ENCODE data around the gene WDR75.

- TF ChIP-seq CTCF (IDR thresholded peaks at IDR 0.05) (no peak), POLR2A (IDR thresholded peaks at IDR 0.05) (no peak)
Measured at GRCh38 chr2:189454009-189454408, 12.7 kb downstream of the WDR75 start.

Measured in adrenal gland (tissue), 5 donors.